MM.1S (cell line): ENCODE results near the gene USP13.

Experiments used
- DNase-seq: peaks from one replicate; pipeline ENCODE4 v3.0.0-alpha.2; 2015
- H2AFZ ChIP-seq: fragments of 300-600 bp; sonication (generic); 2 replicates; pipeline ENCODE4 v1.6.0; 2016; ENCODE audit warnings: antibody characterized with exemption, low read length
- H3F3A ChIP-seq: fragments of 300-600 bp; sonication (generic); 2 replicates; pipeline ENCODE4 v1.6.1; 2016; ENCODE audit warnings: mild to moderate bottlenecking, antibody characterized with exemption, low read length, moderate library complexity, mixed read lengths; ENCODE audit not compliant: insufficient read depth
- H3K27ac ChIP-seq: fragments of 300-600 bp; sonication (generic); 2 replicates; pipeline ENCODE4 v1.5.1; 2016; ENCODE audit warnings: mild to moderate bottlenecking, low read length
- H3K27me3 ChIP-seq: fragments of 300-600 bp; sonication (generic); replicated peaks from 2 replicates; pipeline ENCODE4 v1.6.0; 2016; ENCODE audit warnings: low read length; ENCODE audit not compliant: insufficient read depth
- H3K36me3 ChIP-seq: fragments of 300-600 bp; sonication (generic); replicated peaks from 2 replicates; pipeline ENCODE4 v1.6.1; 2016; ENCODE audit warnings: mild to moderate bottlenecking, low read length, mixed read lengths; ENCODE audit not compliant: insufficient read depth
- H3K4me1 ChIP-seq: fragments of 300-600 bp; sonication (generic); 2 replicates; pipeline ENCODE4 v1.6.1; 2016; ENCODE audit warnings: low read length, mixed read lengths
- H3K4me2 ChIP-seq: fragments of 300-600 bp; sonication (generic); 2 replicates; pipeline ENCODE4 v1.6.0; 2016; ENCODE audit warnings: low read depth, low read length
- H3K4me3 ChIP-seq: fragments of 300-600 bp; sonication (generic); 2 replicates; pipeline ENCODE4 v1.5.1; 2016; ENCODE audit warnings: low read length, mixed read lengths
- H3K79me2 ChIP-seq: fragments of 300-600 bp; sonication (generic); 2 replicates; pipeline ENCODE4 v1.6.1; 2016; ENCODE audit warnings: mixed run types, low read length, mixed read lengths
- H3K9ac ChIP-seq: fragments of 300-600 bp; sonication (generic); 2 replicates; pipeline ENCODE4 v1.6.1; 2016; ENCODE audit warnings: low read length, mixed read lengths
- H3K9me2 ChIP-seq: fragments of 300-600 bp; sonication (generic); replicated peaks from 2 replicates; pipeline ENCODE4 v1.6.1; 2016; ENCODE audit warnings: mild to moderate bottlenecking, low read length, mixed read lengths; ENCODE audit not compliant: insufficient read depth
- H3K9me3 ChIP-seq: fragments of 300-600 bp; sonication (generic); replicated peaks from 2 replicates; pipeline ENCODE4 v1.6.1; 2016; ENCODE audit warnings: mild to moderate bottlenecking, low read length, mixed read lengths; ENCODE audit not compliant: insufficient read depth
- H4K20me1 ChIP-seq: fragments of 300-600 bp; sonication (generic); 2 replicates; pipeline ENCODE4 v1.6.1; 2016; ENCODE audit warnings: mild to moderate bottlenecking, low read length, moderate library complexity, mixed read lengths; ENCODE audit not compliant: insufficient read depth
- EZH2 ChIP-seq: fragments of 300-600 bp; sonication (generic); optimal IDR thresholded peaks from 2 replicates; pipeline ENCODE3; 2017; ENCODE audit warnings: low read depth, mild to moderate bottlenecking, antibody characterized with exemption, low read length, mixed read lengths
- EZH2phosphoT487 ChIP-seq: fragments of 300-600 bp; sonication (generic); IDR thresholded peaks from 2 replicates; pipeline ENCODE4 v1.6.1; 2018; ENCODE audit warnings: antibody characterized with exemption, low read length
- TF ChIP-seq, protein P1 (sequence below): fragments of 300-600 bp; sonication (generic); IDR thresholded peaks from 2 replicates; pipeline ENCODE4 v1.5.1; 2016; ENCODE audit warnings: antibody characterized with exemption, low read length, mixed read lengths

USP13 gene

DNA sequence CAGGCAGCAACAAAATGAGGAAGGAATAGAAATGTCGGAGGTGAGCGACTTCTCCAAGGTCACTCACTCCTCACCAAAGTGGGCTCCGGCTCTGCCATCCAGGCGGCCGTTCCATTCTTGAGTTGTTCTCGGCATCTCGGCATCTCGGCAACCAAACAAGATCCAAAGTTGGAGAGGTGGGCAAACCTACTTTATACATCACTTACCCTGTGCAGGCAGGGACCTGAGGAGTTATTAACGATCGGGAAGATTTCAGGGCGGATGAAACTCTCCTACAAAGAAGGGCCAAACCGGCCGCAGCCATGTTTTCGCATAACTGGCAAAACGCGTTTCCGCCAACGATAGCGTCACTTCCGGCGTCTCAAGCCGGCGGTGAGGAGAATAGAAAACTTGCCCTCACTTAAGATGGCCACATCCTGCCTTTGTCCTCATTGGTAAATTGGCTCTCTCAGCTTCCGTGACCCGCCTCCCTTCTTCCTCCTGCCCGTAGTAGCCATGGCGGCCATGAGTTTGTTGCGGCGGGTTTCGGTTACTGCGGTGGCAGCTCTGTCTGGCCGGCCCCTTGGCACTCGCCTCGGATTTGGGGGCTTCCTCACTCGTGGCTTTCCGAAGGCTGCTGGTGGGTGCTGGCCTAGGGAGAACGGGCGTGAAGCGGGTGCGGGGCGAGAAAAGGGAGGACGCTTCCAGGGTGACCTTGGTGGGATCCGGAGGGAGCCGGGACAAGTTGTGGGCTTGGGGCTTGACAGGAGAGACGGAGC lies 48.3 kb upstream of the USP13 start, which contains the start of the genes MRPL47 and NDUFB5:
TSS of gene MRPL47 (minus strand) at position 318 of the 758 bp plus-strand sequence. CDS start at position 304, 14 bp downstream.
TSS of gene NDUFB5 (plus strand) at position 474 of the 758 bp plus-strand sequence. CDS start at position 496, 22 bp downstream.
- peak within 1 kb of the TSS; percentile 78 for H2AFZ ChIP-seq
- peak within 1 kb of the TSS; percentile 71 for H3K4me2 ChIP-seq
- TF ChIP-seq, protein P1, sequence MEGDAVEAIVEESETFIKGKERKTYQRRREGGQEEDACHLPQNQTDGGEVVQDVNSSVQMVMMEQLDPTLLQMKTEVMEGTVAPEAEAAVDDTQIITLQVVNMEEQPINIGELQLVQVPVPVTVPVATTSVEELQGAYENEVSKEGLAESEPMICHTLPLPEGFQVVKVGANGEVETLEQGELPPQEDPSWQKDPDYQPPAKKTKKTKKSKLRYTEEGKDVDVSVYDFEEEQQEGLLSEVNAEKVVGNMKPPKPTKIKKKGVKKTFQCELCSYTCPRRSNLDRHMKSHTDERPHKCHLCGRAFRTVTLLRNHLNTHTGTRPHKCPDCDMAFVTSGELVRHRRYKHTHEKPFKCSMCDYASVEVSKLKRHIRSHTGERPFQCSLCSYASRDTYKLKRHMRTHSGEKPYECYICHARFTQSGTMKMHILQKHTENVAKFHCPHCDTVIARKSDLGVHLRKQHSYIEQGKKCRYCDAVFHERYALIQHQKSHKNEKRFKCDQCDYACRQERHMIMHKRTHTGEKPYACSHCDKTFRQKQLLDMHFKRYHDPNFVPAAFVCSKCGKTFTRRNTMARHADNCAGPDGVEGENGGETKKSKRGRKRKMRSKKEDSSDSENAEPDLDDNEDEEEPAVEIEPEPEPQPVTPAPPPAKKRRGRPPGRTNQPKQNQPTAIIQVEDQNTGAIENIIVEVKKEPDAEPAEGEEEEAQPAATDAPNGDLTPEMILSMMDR = no peak
- no peak for TF ChIP-seq EZH2phosphoT487
- TF ChIP-seq EZH2 = no peak
- peaks cover 6% of the 10 kb centered on the region; the same call in 1 of the 2 replicates for H3F3A ChIP-seq
- H3K79me2 ChIP-seq = peaks cover 84% of the 10 kb centered on the region
- H3K4me3 ChIP-seq = peak within 1 kb of the TSS; percentile 88
- H3K27ac ChIP-seq = peak within 1 kb of the TSS; percentile 64
- H3K27me3 ChIP-seq = no peaks in the 10 kb centered on the region
- peak within 1 kb of the TSS; percentile 89 for H3K9ac ChIP-seq
- H3K36me3 ChIP-seq = peaks cover 9% of the 10 kb centered on the region
- peaks cover 29% of the 10 kb centered on the region for H3K4me1 ChIP-seq
- H3K9me2 ChIP-seq = no peaks in the 10 kb centered on the region
- no peaks in the 10 kb centered on the region for H4K20me1 ChIP-seq
- no peaks in the 10 kb centered on the region for H3K9me3 ChIP-seq
- peak; percentile 99 for DNase-seq

DNA sequence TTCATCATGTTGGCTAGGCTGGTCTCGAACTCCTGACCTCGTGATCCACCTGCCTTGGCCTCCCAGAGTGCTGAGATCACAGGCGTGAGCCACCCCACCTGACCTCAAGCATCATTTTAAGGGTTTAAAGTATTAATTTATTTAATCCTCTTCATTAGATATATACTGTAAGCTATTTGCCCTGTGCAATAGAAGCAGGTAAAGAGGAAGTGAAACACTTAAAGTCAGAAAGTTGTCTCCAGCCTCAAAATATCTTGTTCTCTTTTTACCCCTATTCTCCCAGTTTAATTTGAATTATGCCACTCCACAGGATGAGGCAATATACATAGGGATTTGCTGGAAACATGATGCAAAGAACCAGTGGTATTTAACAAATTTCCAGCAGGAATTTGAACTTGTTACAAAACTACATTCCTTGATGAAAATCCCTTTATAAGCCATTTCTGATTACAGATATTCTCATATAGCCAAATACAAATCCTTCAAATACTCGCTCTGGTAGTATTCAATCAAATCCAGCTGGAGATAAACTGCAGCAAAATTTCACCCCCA lies 46.2 kb upstream of the USP13 start:
- peak overlapping the region; percentile 3; the same call in 1 of the 2 replicates for H3K4me2 ChIP-seq
- peaks cover 29% of the 10 kb centered on the region for H3K4me1 ChIP-seq
- H3K36me3 ChIP-seq = no peaks in the 10 kb centered on the region; the same call in 1 of the 2 replicates
- no peak for DNase-seq
- TF ChIP-seq EZH2 = no peak
- no peak for TF ChIP-seq EZH2phosphoT487
- TF ChIP-seq, protein P1 = no peak
- no peaks in the 10 kb centered on the region for H3K27me3 ChIP-seq
- peaks cover 6% of the 10 kb centered on the region; the same call in 1 of the 2 replicates for H3F3A ChIP-seq
- no peak overlapping the region for H3K9ac ChIP-seq
- peaks cover 86% of the 10 kb centered on the region for H3K79me2 ChIP-seq
- H4K20me1 ChIP-seq = no peaks in the 10 kb centered on the region
- H3K4me3 ChIP-seq = no peak overlapping the region
- H2AFZ ChIP-seq = no peak overlapping the region
- no peak overlapping the region for H3K27ac ChIP-seq
- H3K9me2 ChIP-seq = no peaks in the 10 kb centered on the region
- no peaks in the 10 kb centered on the region for H3K9me3 ChIP-seq

DNA sequence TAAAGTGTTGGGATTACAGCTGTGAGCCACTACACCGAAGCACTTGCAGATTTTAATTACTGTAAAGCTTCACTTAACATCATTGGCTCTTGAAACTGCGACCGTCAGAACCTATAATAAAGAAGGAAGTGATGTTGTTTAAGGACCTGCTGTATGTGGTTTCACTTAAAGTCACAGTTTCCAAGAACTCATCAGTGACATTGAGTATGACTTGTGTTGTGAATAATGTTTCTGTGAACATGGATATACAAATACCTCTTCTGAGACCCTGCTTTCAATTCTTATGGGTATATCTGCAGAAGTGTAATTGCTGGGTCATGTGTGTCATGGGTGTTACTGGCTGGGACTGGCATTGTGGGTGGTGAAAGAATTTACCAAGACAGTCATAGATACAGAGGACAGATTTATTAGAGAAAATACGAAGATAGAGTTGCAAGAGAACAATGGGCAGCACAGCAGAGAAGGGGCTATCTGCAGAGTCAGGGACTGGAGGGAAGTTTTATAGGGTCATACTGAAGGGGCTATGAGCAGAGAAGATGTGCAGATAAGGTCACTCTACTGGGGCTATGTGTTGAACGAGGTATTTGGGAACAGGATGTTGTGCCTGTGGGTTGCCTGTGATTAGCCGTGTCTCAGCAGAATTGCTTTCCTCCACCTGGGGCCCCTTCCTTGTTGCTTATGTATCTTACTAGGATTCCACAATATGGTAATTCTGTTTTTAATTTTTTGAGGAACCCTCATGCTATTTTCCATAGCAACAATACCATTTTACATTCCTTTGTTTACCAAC lies 43.7 kb upstream of the USP13 start:
- Histone ChIP-seq H3K27ac (peak overlapping the region; percentile 11; the same call in 1 of the 2 replicates), H3K27me3 (no peaks in the 10 kb centered on the region), H3K36me3 (no peaks in the 10 kb centered on the region), H3F3A (peaks cover 6% of the 10 kb centered on the region; the same call in 1 of the 2 replicates), H3K9ac (no peak overlapping the region), H4K20me1 (no peaks in the 10 kb centered on the region), H3K79me2 (peaks cover 73% of the 10 kb centered on the region), H3K4me3 (no peak overlapping the region), H3K4me2 (peak overlapping the region; percentile 2; the same call in 1 of the 2 replicates), H3K4me1 (peaks cover 22% of the 10 kb centered on the region), H2AFZ (no peak overlapping the region), H3K9me3 (no peaks in the 10 kb centered on the region), H3K9me2 (no peaks in the 10 kb centered on the region)
- TF ChIP-seq, protein P1 = no peak
- no peak for TF ChIP-seq EZH2phosphoT487
- TF ChIP-seq EZH2 = no peak
- DNase-seq = peak; percentile 19
